Astrocyte of the spinal cord (primary cell): Measurements from ENCODE around the gene OR4N2.
A peak's percentile ranks its signal among the peaks of the same experiment; 100 is the strongest.

Experiments used
- DNase-seq: peaks from one replicate; pipeline ENCODE4 v3.0.0; 2011; ENCODE audit warnings: low read depth, low spot score
- H3K4me3 ChIP-seq: 2 replicates; pipeline ENCODE4 v1.5.1; 2011; ENCODE audit warnings: low read depth, mild to moderate bottlenecking, low read length, moderate library complexity
- in situ Hi-C: cut with HindIII; loops from 2 replicates; pipeline ENCODE4 v1.10.0; 2017; ENCODE audit warnings: low sequenced_read_pairs
- TF ChIP-seq, protein P1 (sequence below): IDR thresholded peaks from 2 replicates; pipeline ENCODE4 v1.5.1; 2012; ENCODE audit warnings: low read depth, mild to moderate bottlenecking, low read length, inconsistent platforms

The OR4N2 gene

GRCh38 chr14:19878029-19878642 is 74.6 kb downstream of the OR4N2 start:
- in situ Hi-C loops: no loop called here
- no peak overlapping the region for H3K4me3 ChIP-seq
- TF ChIP-seq, protein P1, sequence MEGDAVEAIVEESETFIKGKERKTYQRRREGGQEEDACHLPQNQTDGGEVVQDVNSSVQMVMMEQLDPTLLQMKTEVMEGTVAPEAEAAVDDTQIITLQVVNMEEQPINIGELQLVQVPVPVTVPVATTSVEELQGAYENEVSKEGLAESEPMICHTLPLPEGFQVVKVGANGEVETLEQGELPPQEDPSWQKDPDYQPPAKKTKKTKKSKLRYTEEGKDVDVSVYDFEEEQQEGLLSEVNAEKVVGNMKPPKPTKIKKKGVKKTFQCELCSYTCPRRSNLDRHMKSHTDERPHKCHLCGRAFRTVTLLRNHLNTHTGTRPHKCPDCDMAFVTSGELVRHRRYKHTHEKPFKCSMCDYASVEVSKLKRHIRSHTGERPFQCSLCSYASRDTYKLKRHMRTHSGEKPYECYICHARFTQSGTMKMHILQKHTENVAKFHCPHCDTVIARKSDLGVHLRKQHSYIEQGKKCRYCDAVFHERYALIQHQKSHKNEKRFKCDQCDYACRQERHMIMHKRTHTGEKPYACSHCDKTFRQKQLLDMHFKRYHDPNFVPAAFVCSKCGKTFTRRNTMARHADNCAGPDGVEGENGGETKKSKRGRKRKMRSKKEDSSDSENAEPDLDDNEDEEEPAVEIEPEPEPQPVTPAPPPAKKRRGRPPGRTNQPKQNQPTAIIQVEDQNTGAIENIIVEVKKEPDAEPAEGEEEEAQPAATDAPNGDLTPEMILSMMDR: peak; percentile 38
- DNase-seq: no peak
